Mononuclear cell (primary cell): ENCODE data around the gene MICAL2. TPM values are rescaled to one million over a fixed set of nuclear protein-coding genes. Genes with fewer than 3 reads are reported as not detected.

ENCODE experiments used
- H3K27me3 ChIP-seq: 2 replicates; pipeline ENCODE4 v1.6.0; 2011; ENCODE audit warnings: low read length, control low read depth; ENCODE audit not compliant: insufficient read depth
- H3K4me1 ChIP-seq: 2 replicates; pipeline ENCODE4 v1.5.1; 2011; ENCODE audit warnings: mild to moderate bottlenecking, low read length, control low read depth; ENCODE audit not compliant: insufficient read depth
- H3K4me3 ChIP-seq: 2 replicates; pipeline ENCODE4 v1.5.1; 2011; ENCODE audit warnings: mild to moderate bottlenecking, low read length, moderate library complexity
- H3K9me3 ChIP-seq: 2 replicates; pipeline ENCODE4 v1.5.1; 2011; ENCODE audit warnings: low read depth, mild to moderate bottlenecking, control low read depth, low read length
- total RNA-seq: library from RNA; depleted of rRNA; stranded (reverse); fragments of >200 nt; gene quantifications from one replicate; pipeline ENCODE4 v1.2.3, GENCODE V29; 2012

The MICAL2 gene
- total RNA-seq, 1 donor = 14.5 TPM

DNA sequence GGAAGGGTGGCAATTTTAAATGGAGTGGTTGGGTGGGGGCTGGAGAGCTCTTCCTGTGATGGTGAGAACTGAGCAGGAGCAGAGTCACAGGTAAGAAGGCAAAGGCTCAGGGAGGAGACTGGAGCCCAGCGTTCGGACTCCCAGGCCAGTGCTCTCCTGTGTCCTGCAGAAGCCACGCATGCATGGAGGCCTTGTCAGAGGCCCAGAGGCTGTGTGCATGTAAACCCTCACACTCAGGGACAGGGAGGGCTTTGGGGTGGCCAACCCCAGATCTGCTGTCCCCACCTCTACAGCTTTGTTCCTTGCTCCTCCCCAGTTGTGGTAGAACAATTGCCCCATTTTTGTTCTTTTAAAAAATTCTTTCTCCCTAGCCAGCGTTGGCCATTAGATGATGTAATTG is 136.6 kb downstream of the MICAL2 start:
- no peaks in the 10 kb centered on the region for H3K27me3 ChIP-seq
- no peaks in the 10 kb centered on the region for H3K4me1 ChIP-seq
- no peaks in the 10 kb centered on the region for H3K9me3 ChIP-seq
- H3K4me3 ChIP-seq = no peak overlapping the region

DNA sequence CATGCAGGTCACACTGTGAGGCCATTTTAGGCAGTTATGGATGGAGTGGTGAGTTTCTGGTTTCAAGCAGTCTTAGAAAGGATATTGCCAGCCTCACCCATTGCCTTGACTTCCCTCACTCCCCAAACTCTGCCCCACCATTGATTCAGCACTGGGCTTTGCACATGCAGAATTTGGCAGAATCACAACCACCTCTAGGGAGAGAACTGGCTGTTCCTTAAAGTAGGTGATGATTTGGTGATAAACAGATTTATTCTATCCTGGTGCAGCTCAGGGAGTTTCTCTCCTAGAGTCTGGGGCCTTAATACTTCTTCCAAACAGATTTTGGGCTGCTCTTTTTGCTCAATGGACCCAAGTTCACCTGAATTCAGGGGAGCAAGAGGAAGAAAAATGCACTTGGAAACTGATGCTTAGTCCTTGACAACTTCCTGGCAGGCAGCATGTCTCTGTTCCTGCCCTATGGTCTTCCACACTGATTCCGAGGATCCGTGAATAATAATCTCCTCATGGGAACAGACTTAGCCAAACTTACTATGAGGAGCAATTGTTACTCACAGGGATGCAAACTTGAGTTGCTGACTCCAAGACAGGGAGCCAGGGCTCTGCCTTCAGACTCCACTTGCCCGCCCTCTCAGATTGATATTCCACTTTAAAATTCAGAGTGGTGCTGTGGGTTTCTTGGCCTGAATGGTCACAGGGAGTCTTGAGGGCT is 137.3 kb downstream of the MICAL2 start:
- H3K4me3 ChIP-seq = no peak overlapping the region
- no peaks in the 10 kb centered on the region for H3K4me1 ChIP-seq
- H3K27me3 ChIP-seq = no peaks in the 10 kb centered on the region
- no peaks in the 10 kb centered on the region for H3K9me3 ChIP-seq

DNA sequence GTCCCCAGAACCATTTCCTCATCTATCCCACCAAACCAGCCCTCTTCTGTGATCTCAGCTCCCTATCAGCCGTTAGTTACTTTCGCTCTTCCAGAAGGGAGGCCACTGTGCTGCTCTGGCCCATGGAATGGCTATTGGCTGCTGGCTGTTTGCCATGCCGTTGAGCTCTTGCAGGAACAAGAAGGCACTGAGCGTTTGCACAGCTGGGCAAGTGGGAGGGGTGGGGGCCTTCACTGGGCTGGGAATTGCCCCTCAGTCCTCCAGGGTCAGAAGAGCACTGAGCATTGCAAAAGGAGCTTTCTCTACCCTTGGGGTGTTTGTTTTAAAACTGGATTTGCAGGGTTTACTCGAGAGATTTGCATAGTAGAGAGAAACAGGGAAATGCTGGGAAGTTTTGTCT is 137.9 kb downstream of the MICAL2 start:
- Histone ChIP-seq H3K9me3 (no peaks in the 10 kb centered on the region), H3K4me1 (no peaks in the 10 kb centered on the region), H3K27me3 (no peaks in the 10 kb centered on the region), H3K4me3 (no peak overlapping the region)

DNA sequence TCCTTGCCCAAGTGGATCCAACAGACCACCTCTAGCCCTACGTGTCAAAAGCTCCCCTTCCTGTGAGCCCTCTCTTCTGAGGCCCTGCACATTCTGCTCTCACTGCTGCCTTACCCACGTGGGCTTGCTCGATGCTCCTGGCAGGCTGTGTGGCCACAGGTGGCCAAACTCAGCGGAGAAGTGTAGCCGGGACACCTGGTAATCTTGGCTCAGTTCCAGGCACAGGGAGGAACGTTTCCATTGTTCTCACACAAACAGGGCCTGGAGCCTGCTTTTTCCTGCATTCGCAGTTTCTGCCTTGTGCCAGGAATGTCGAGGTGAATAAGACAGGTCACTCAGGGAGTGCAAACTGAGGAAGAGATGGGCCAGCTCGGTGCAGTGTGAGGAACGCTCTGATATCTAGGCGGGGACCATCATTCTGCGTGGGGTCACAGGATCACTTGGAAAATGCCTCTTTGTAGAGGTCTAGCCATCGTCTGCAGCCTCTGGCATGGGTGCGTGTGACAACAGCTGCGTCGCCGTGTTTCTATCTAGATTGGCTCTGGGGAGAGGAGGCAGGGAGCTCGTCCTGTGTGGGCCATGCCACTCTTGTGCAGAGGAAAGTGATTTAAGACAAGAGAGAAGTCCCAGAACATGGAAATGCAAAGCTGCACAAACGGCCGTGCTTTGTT is 139.3 kb downstream of the MICAL2 start:
- H3K4me3 ChIP-seq = no peak overlapping the region
- H3K9me3 ChIP-seq = no peaks in the 10 kb centered on the region
- no peaks in the 10 kb centered on the region for H3K27me3 ChIP-seq
- H3K4me1 ChIP-seq = no peaks in the 10 kb centered on the region

DNA sequence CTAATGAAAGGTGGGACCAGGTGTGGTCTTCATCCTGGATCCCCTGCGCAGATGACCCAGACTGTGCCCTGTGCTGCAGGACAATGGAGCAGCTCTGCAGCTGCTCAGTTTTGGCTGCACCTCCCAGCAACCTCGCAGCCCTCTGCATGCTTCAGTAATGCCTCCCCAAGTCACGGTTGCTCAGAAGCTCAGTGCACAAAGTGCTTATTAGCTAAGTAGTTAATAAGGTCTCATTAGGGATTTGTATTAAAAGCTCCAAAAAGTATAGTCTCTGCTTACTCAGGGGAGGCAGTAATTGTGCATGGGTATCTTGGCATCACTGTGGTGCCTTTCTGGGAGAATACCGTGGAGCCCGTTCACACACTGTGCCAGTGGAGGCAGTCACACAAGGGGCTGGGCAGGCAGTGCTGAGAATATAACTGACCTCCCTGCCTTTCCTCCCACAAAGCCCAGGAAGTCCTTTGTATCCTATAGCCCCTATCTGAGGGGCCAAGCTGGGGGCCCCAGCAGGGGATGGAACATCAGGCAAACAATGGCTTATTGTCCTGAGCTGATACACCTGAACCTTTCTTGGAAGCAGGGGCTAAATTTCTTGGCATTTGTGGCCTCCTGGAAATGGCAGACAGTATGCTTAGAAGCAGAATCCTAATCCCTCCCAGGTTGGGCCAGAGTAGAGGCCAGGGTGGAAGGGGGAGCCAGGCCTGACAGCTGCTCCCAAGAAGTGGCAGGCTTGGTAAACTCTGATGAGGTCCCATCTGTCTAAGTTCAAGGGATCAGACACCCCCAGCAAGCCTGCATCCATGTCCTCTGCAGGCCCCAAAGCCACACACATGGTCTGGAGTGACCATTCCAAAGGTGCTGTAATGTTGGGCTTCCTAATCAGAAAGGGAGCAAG is 141.5 kb downstream of the MICAL2 start:
- no peaks in the 10 kb centered on the region for H3K4me1 ChIP-seq
- H3K9me3 ChIP-seq = no peaks in the 10 kb centered on the region
- H3K27me3 ChIP-seq = no peaks in the 10 kb centered on the region
- H3K4me3 ChIP-seq = no peak overlapping the region

DNA sequence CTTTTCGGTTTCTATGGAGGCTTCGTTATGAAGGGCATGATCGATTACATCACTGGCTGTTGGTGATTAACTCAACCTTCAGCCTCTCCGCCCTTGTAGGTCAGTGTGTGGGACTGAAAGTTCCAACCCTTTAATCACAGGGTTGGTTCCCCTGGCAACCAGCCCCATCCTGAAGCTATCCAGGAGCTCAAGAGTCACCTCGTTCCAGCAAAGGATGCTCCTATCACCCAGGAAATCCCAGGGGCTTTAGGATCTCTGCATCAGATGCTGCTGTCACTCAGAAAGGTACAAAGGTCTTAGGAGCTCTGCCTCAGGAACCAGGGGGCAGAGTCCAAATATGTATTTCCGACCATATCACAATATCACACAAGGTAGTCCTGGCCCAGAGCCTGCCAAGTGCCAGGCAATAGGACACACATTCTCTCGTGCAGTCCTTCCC is 143.5 kb downstream of the MICAL2 start:
- no peaks in the 10 kb centered on the region for H3K4me1 ChIP-seq
- H3K4me3 ChIP-seq = no peak overlapping the region
- no peaks in the 10 kb centered on the region for H3K9me3 ChIP-seq
- no peaks in the 10 kb centered on the region for H3K27me3 ChIP-seq

DNA sequence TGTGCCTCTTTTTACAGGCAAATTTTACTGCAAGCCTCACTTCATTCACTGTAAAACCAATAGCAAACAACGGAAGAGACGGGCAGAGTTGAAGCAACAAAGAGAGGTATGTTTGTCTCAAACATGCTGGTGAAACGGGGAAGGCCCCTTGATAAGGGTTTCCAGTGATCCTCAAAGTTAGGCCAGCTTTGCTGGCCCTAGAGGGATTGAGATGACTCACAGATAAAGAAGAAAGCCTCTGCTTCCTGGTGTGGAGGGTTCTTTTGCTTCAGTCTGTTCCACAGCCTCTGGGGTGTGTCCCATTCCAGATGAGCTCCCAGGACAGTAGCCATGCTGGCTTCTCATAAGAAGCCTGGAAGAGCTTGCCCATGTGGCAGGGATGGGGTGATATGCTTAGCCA is 148.1 kb downstream of the MICAL2 start:
- Histone ChIP-seq H3K4me3 (no peak overlapping the region), H3K4me1 (no peaks in the 10 kb centered on the region), H3K9me3 (no peaks in the 10 kb centered on the region), H3K27me3 (no peaks in the 10 kb centered on the region)

DNA sequence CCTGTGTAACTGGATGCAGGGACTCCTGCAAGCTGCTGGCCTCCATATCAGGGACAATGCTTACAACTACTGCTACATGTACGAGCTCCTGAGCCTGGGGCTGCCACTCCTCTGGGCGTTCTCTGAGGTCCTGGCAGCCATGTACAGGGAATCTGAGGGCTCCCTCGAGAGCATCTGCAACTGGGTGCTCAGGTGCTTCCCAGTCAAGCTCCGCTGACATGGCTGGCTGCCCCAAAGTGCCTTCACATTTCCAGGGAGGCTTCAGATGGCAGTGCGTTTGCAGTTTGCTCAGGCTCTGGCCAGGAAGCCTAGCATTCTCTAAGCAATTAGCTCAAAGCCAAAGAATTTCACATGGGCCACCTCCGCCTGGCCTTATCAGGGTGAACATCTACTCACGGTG is 149.6 kb downstream of the MICAL2 start:
- Histone ChIP-seq H3K4me3 (no peak overlapping the region), H3K9me3 (no peaks in the 10 kb centered on the region), H3K4me1 (no peaks in the 10 kb centered on the region), H3K27me3 (no peaks in the 10 kb centered on the region)

DNA sequence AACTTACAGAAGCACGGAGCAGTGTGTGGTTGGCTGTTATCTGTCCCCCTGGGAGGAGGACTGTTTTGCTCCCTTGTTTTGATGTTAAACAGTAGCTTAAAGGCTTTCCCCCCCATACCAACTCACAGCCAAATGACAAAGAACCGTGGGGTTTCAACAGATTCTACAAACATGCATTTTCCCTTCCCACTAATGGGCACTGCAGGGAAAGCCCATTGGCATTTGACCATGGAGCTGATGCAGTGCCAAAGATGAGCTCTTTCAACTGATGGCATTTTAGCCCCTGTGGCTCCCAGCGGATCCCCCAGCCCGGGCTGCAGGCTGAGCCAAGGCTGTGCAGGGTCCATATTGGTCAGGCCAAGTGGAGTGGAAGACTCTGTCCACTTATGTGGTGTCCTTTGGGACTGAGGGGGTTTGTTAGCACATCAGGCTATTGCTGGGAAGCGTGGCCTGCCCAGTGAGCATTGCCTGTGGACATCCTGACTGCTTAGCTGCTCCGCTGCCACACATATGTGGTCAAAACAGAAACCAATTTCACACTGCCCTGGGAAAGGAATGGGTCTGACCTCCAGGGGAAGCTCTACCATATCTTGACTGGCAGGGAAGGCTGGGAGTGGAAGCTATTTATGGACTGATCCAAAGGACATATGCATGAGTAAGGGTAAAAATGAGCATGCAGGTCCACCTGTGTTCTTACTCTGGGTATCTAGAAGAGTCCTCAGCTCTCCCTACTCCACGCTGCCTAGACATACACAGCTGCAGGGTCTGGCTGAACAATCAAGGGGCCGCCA is 150.5 kb downstream of the MICAL2 start:
- H3K9me3 ChIP-seq = no peaks in the 10 kb centered on the region
- H3K4me1 ChIP-seq = no peaks in the 10 kb centered on the region
- no peaks in the 10 kb centered on the region for H3K27me3 ChIP-seq
- H3K4me3 ChIP-seq = no peak overlapping the region

DNA sequence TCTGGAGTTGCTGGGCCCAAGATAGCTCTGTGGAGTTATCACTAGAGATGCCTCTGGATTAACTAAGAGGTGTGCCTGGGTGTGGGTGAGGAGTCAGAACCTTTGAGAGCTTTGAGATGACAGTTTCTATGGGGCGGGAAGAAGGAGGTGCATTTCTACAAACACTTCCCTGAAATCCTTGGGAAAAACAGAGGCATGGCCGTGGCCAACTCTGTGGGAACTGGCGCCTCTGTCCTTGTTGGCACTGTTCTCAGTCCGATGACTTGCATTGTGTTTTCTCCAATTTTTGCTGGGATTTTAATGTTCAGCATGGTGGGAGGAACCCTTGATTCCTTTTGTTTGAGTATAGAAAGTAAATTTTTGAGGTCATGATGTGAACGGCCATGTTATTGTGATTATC is 151.2 kb downstream of the MICAL2 start:
- Histone ChIP-seq H3K27me3 (no peaks in the 10 kb centered on the region), H3K9me3 (no peaks in the 10 kb centered on the region), H3K4me3 (no peak overlapping the region), H3K4me1 (no peaks in the 10 kb centered on the region)

DNA sequence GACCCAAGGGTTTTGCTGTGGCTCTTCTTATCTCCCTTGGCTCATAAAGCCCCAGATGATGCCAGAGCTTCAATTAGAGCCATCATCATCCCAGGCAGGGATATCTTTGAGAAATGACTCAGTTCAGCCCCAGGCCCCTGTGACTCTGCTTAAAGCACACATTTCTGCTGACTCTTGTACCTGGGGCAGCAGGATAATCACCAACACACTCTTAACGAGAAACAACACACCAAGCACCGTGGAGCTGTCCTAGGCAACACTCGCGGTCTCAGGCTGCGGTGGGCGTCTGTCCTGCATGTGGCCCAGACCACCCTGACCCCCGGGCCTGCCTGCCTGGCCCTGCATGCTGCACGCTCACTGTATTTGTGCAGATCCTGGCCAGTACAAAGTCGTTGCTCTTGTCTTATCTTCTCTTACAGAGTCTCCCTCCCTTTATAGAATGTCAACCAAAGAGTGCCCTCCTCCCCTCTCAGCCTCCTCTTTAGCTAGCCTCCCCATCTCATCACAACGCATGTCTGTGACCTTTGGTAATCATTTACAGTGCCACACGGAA is 152.8 kb downstream of the MICAL2 start:
- H3K9me3 ChIP-seq = no peaks in the 10 kb centered on the region
- H3K4me1 ChIP-seq = no peaks in the 10 kb centered on the region
- no peaks in the 10 kb centered on the region for H3K27me3 ChIP-seq
- no peak overlapping the region for H3K4me3 ChIP-seq

DNA sequence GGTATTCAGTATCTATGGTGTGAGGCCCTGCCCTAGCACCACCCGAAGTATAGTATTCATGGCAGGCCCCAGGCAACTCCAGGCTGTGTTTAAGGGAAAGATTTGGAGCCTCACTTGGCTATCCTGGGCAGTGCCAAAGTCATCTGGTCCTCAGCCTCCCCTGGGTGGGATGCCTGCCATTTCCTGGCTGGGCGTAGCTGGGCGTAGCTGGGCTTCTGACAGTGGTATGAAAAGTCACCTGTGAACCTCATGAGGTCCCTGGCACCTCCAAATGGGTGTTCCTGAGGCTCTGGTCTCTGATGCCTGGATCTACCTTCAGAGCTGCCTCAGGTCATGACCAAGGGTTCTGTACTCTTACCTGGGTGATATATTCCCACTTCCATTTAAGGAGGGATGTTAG is 154.0 kb downstream of the MICAL2 start:
- Histone ChIP-seq H3K9me3 (no peaks in the 10 kb centered on the region), H3K4me1 (no peaks in the 10 kb centered on the region), H3K27me3 (no peaks in the 10 kb centered on the region), H3K4me3 (no peak overlapping the region)

DNA sequence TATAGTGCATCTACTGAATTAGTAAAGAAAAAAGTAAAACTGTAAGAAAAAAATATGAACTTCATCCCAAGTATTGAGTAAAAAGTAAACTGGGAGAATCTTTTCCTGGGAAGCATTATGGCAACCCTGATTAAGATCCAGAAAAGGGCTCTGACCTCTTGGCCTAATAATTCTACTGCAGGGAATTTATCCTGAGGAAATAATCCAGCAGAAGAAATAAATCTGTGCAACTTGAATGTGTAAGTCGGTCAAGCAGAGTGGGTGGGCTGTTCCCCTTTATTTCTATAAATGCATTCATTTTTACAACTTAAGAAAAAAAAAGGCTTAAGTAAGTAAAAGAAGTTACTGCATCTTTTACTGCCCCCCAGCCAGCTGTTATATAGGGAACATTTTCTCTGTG is 155.7 kb downstream of the MICAL2 start:
- Histone ChIP-seq H3K27me3 (no peaks in the 10 kb centered on the region), H3K4me3 (no peak overlapping the region), H3K9me3 (no peaks in the 10 kb centered on the region), H3K4me1 (no peaks in the 10 kb centered on the region)

DNA sequence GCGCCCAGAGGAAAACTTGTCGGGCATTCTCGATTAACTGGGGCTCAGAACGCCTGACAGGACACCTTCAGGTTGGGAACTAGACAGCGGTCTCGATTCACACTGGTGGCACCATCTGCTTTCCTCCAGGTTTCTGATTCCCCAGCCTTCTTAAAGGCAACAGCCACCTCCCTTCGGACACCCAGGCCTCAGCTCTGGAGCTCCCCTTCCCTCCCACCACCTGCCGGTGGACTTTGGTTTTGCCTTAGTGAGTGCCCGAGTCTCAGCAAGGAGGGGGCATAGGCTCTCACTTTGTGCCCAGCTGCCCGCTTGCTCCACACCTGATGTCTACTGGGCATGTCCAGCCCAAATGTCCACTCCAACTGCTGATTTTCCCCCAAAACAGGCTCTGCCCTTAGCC is 156.6 kb downstream of the MICAL2 start:
- H3K4me1 ChIP-seq = no peaks in the 10 kb centered on the region
- no peaks in the 10 kb centered on the region for H3K27me3 ChIP-seq
- H3K4me3 ChIP-seq = no peak overlapping the region
- no peaks in the 10 kb centered on the region for H3K9me3 ChIP-seq
